Mesendoderm (in vitro differentiated cells): ENCODE measurements around the gene MRPL1.
"Not testable (repeated sequence)": the region's sequence is repeated elsewhere in the genome, so short reads cannot be mapped to it uniquely, and the experiment has no call there.

Experiments used
- DNase-seq: peaks from one replicate; pipeline ENCODE4 v3.0.0; 2013
- H2AK5ac ChIP-seq: 2 replicates; pipeline ENCODE4 v1.6.1; 2013; ENCODE audit warnings: low read length, inconsistent platforms
- H2BK120ac ChIP-seq: 2 replicates; pipeline ENCODE4 v1.6.1; 2013; ENCODE audit warnings: low read depth, mild to moderate bottlenecking, low read length, moderate library complexity, mixed read lengths
- H2BK15ac ChIP-seq: replicated peaks from 2 replicates; pipeline ENCODE4 v1.6.1; 2013; ENCODE audit warnings: low read depth, mild to moderate bottlenecking, moderate library complexity
- H2BK5ac ChIP-seq: 2 replicates; pipeline ENCODE4 v1.6.1; 2013; ENCODE audit warnings: low read length, inconsistent platforms
- H3K18ac ChIP-seq: 2 replicates; pipeline ENCODE4 v1.6.1; 2013; ENCODE audit warnings: mild to moderate bottlenecking, low read length, mixed read lengths
- H3K23ac ChIP-seq: one replicate; pipeline ENCODE4 v1.6.1; 2013; ENCODE audit warnings: low read length
- H3K27ac ChIP-seq: 2 replicates; pipeline ENCODE4 v1.5.1; 2013; ENCODE audit warnings: low read depth, mild to moderate bottlenecking, inconsistent platforms, low read length, moderate library complexity
- H3K27me3 ChIP-seq: 2 replicates; pipeline ENCODE4 v1.6.1; 2013; ENCODE audit warnings: low read length, control low read depth, mild to moderate bottlenecking, inconsistent platforms; ENCODE audit not compliant: insufficient read depth, poor library complexity
- H3K36me3 ChIP-seq: 2 replicates; pipeline ENCODE4 v1.6.1; 2013; ENCODE audit warnings: low read length, inconsistent platforms; ENCODE audit not compliant: control insufficient read depth, insufficient read depth
- H3K4ac ChIP-seq: one replicate; pipeline ENCODE4 v1.6.1; 2013; ENCODE audit warnings: low read depth, mild to moderate bottlenecking, low read length, moderate library complexity
- H3K4me1 ChIP-seq: 2 replicates; pipeline ENCODE4 v1.6.1; 2013; ENCODE audit warnings: low read depth, low read length, inconsistent platforms; ENCODE audit not compliant: control insufficient read depth
- H3K4me2 ChIP-seq: 2 replicates; pipeline ENCODE4 v1.6.1; 2013; ENCODE audit warnings: low read length
- H3K4me3 ChIP-seq: 2 replicates; pipeline ENCODE4 v1.5.1; 2013; ENCODE audit warnings: mild to moderate bottlenecking, low read length
- H3K56ac ChIP-seq: one replicate; pipeline ENCODE4 v1.6.1; 2013; ENCODE audit warnings: low read length
- H3K79me1 ChIP-seq: 2 replicates; pipeline ENCODE4 v1.6.1; 2013; ENCODE audit warnings: low read length, inconsistent platforms
- H3K79me2 ChIP-seq: 2 replicates; pipeline ENCODE4 v1.6.1; 2013; ENCODE audit warnings: mild to moderate bottlenecking, low read length; ENCODE audit not compliant: control insufficient read depth, insufficient read depth
- H3K9ac ChIP-seq: 2 replicates; pipeline ENCODE4 v1.6.1; 2013; ENCODE audit warnings: low read length, inconsistent platforms
- H4K5ac ChIP-seq: one replicate; pipeline ENCODE4 v1.6.1; 2013; ENCODE audit warnings: low read length
- H4K8ac ChIP-seq: one replicate; pipeline ENCODE4 v1.6.1; 2013; ENCODE audit warnings: low read depth, mild to moderate bottlenecking, control low read depth, low read length, moderate library complexity
- WGBS: extraction: QIAGEN DNeasy Blood & Tissue Kit; methylation state at CpG from one replicate; pipeline ENCODE4 v1.1.7; 2013; ENCODE audit warnings: low lambda C conversion rate, missing lambda C conversion rate; ENCODE audit not compliant: insufficient coverage; ENCODE audit errors: extremely low coverage; 5-methylcytosine and 5-hydroxymethylcytosine counted together

MRPL1 gene

DNA sequence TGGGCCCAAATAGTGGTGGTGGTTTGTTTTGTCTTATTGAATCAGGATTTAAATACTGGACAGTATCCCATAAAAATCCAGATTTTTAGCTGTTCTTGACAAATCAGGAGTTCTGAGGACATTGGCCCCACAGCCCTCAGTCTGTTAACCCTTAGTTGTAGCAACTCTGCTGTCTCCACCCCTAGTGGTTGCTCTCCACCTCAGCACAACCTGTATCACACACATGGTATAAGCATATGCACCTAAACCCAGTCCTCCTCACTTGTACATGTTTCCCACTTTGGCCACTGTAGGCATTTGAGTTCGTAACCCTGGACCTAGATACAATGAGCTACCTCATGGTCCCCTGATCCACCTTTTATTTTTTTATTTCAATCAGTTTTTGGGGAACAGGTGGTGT, 75.9 kb downstream of the MRPL1 start:
- WGBS, result no CpG with 5 or more reads among the region's 1 CpG
- Histone ChIP-seq H3K27ac (no peak overlapping the region), H3K79me2 (no peaks in the 10 kb centered on the region), H3K4me2 (no peak overlapping the region), H2BK15ac (no peak overlapping the region), H3K4me3 (no peak overlapping the region), H3K79me1 (no peaks in the 10 kb centered on the region), H3K9ac (no peak overlapping the region), H3K56ac (no peak overlapping the region), H3K18ac (no peak overlapping the region), H2AK5ac (no peak overlapping the region), H3K23ac (no peak overlapping the region), H4K8ac (no peak overlapping the region), H2BK5ac (no peak overlapping the region), H2BK120ac (no peak overlapping the region), H3K4ac (no peak overlapping the region), H4K5ac (no peak overlapping the region), H3K27me3 (no peaks in the 10 kb centered on the region), H3K36me3 (no peaks in the 10 kb centered on the region), H3K4me1 (no peaks in the 10 kb centered on the region)
- DNase-seq, result peak; percentile 6

GRCh38 chr4:77945929-77946328, 83.3 kb downstream of the MRPL1 start:
- H3K23ac ChIP-seq, H3K36me3 ChIP-seq, H3K4me2 ChIP-seq, H3K56ac ChIP-seq, H3K27me3 ChIP-seq, H2BK120ac ChIP-seq, H2BK5ac ChIP-seq, DNase-seq, H3K9ac ChIP-seq, H2BK15ac ChIP-seq, H4K5ac ChIP-seq, H3K4ac ChIP-seq, H3K27ac ChIP-seq, H3K4me1 ChIP-seq, H3K18ac ChIP-seq, H3K79me2 ChIP-seq, H2AK5ac ChIP-seq, H4K8ac ChIP-seq, H3K4me3 ChIP-seq, H3K79me1 ChIP-seq: not testable (repeated sequence)
- WGBS, result no CpG with 5 or more reads among the region's 10 CpGs

DNA sequence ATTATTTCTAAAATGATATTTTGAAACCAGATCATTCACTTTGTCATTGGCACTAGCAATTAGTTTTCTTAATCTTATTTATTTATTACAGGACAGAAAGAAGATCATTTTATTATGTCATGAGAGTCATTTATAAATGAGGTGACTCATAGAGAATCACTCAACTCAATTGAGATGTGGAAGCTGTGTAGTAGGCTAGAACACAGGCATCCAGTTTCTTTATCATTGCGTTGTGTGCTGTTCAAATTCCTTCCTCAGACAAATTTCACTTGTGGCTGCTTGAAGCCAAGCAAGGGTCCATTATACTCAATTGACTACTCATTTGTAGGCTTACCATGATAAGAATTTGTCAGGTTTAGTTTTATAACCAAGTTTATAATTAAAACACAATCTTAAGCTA, 87.6 kb downstream of the MRPL1 start:
- Histone ChIP-seq H3K4me2 (no peak overlapping the region), H3K27me3 (no peaks in the 10 kb centered on the region), H2BK120ac (no peak overlapping the region), H3K9ac (no peak overlapping the region), H3K23ac (no peak overlapping the region), H4K5ac (no peak overlapping the region), H3K18ac (no peak overlapping the region), H3K79me1 (no peaks in the 10 kb centered on the region), H3K79me2 (no peaks in the 10 kb centered on the region), H2AK5ac (no peak overlapping the region), H3K4me1 (no peaks in the 10 kb centered on the region), H2BK15ac (no peak overlapping the region), H3K4ac (no peak overlapping the region), H3K56ac (no peak overlapping the region), H3K27ac (no peak overlapping the region), H2BK5ac (no peak overlapping the region), H3K4me3 (no peak overlapping the region), H3K36me3 (no peaks in the 10 kb centered on the region), H4K8ac (no peak overlapping the region)
- WGBS, result no CpG with 5 or more reads among the region's 1 CpG
- no peak for DNase-seq

GRCh38 chr4:77952457-77952856, 89.8 kb downstream of the MRPL1 start:
- Histone ChIP-seq H3K27ac (no peak overlapping the region), H2BK15ac (no peak overlapping the region), H3K23ac (no peak overlapping the region), H2BK120ac (no peak overlapping the region), H2BK5ac (no peak overlapping the region), H3K18ac (no peak overlapping the region), H3K79me2 (no peaks in the 10 kb centered on the region), H3K27me3 (no peaks in the 10 kb centered on the region), H4K5ac (no peak overlapping the region), H3K4ac (no peak overlapping the region), H3K4me1 (no peaks in the 10 kb centered on the region), H4K8ac (no peak overlapping the region), H3K56ac (no peak overlapping the region), H3K36me3 (no peaks in the 10 kb centered on the region), H3K79me1 (no peaks in the 10 kb centered on the region), H2AK5ac (no peak overlapping the region), H3K4me2 (no peak overlapping the region), H3K9ac (no peak overlapping the region), H3K4me3 (no peak overlapping the region)
- no peak for DNase-seq
- whole genome bisulfite sequencing, result no CpG with 5 or more reads among the region's 5 CpGs

- Histone ChIP-seq H3K79me1 (no peaks in the 10 kb centered on the region), H3K4me2 (no peak overlapping the region), H4K8ac (no peak overlapping the region), H3K56ac (no peak overlapping the region), H2BK120ac (no peak overlapping the region), H2AK5ac (no peak overlapping the region), H3K4me1 (no peaks in the 10 kb centered on the region), H3K23ac (no peak overlapping the region), H4K5ac (no peak overlapping the region), H3K4ac (no peak overlapping the region), H2BK5ac (no peak overlapping the region), H3K36me3 (no peaks in the 10 kb centered on the region), H3K79me2 (no peaks in the 10 kb centered on the region), H3K18ac (no peak overlapping the region), H2BK15ac (no peak overlapping the region), H3K27ac (no peak overlapping the region), H3K4me3 (no peak overlapping the region), H3K27me3 (no peaks in the 10 kb centered on the region), H3K9ac (no peak overlapping the region)
- WGBS, result no CpG with 5 or more reads among the region's 3 CpGs
- no peak for DNase-seq
Observed at GRCh38 chr4:77954690-77955089, 92.1 kb downstream of the MRPL1 start.

- H3K4me3 ChIP-seq, result no peak overlapping the region
- no peak overlapping the region for H3K27ac ChIP-seq
- H2BK15ac ChIP-seq, result no peak overlapping the region
- WGBS, result no CpG with 5 or more reads among the region's 5 CpGs
- H3K27me3 ChIP-seq, result no peaks in the 10 kb centered on the region
- no peak overlapping the region for H3K18ac ChIP-seq
- H3K4ac ChIP-seq, result no peak overlapping the region
- H3K79me1 ChIP-seq, result no peaks in the 10 kb centered on the region
- H2BK120ac ChIP-seq, result no peak overlapping the region
- no peak overlapping the region for H3K23ac ChIP-seq
- no peaks in the 10 kb centered on the region for H3K36me3 ChIP-seq
- H2AK5ac ChIP-seq, result no peak overlapping the region
- H3K79me2 ChIP-seq, result no peaks in the 10 kb centered on the region
- H3K4me2 ChIP-seq, result no peak overlapping the region
- H3K56ac ChIP-seq, result no peak overlapping the region
- no peak overlapping the region for H4K8ac ChIP-seq
- H3K9ac ChIP-seq, result no peak overlapping the region
- DNase-seq, result no peak
- no peak overlapping the region for H2BK5ac ChIP-seq
- H3K4me1 ChIP-seq, result no peaks in the 10 kb centered on the region
- H4K5ac ChIP-seq, result no peak overlapping the region
Observed at GRCh38 chr4:77956917-77957316, 94.3 kb downstream of the MRPL1 start.
